Activated effector memory CD4-positive, alpha-beta T cell treated with Interleukin-2 at 50 U/mL for 16 hours (primary cell): ENCODE measurements around the gene NLGN1.
"Not testable (repeated sequence)": the region's sequence is repeated elsewhere in the genome, so short reads cannot be mapped to it uniquely, and the experiment has no call there.

ENCODE experiments used
- DNase-seq: peaks from one replicate; pipeline ENCODE4 v3.0.0-alpha.2; 2020

The NLGN1 gene

DNA sequence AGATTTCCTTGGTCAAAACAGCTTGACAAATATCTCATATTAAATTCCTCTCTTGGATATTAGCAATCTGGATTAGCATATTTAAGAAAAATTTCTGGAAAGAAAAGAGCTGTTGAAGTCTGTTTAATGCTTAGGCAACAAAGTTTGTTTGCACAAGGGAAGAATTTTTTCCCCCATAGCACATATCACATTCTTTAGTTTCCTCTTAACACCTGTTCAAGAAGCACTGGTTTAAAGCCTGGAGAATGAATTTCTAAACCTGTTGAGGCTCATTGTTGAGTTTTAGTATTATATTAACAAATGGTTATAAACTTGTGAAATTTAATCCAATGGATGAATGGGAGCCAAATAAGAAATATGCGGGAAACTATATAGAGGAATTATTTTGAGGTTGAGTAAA, 41.5 kb downstream of the NLGN1 start:
- DNase-seq, result no peak

DNA sequence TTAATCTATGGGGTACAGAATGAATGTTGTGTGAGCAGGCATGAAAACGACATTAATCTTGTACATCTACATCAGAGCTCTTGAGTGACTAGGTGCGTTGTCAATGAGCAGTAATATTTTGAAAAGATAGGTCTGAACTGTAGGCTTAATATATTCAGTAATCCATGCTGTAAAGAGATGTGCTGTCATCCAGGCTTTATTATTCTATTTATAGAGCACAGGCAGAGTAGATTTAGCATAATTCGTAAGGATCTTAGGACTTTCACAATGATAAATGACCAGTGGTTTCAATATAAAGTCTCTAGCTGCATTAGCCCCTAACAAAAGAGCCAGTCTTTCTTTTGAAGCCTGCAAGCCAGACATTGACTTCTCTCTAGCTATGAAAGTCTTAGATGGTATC, 43.0 kb downstream of the NLGN1 start:
- DNase-seq, result no peak

DNA sequence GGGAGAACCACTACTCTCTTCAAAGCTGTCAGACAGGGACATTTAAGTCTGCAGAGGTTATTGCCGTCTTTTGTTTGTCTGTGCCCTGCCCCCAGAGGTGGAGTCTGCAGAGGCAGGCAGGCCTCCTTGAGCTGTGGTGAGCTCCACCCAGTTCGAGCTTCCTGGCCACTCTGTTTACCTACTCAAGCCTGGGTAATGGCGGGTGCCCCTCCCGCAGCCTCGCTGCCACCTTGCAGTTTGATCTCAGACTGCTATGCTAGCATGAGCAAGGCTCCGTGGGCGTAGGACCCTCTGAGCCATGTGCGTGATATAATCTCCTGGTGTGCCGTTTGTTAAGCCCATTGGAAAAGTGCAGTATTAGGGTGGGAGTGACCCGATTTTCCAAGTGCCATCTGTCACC, 54.0 kb downstream of the NLGN1 start:
- DNase-seq, result not testable (repeated sequence)

DNA sequence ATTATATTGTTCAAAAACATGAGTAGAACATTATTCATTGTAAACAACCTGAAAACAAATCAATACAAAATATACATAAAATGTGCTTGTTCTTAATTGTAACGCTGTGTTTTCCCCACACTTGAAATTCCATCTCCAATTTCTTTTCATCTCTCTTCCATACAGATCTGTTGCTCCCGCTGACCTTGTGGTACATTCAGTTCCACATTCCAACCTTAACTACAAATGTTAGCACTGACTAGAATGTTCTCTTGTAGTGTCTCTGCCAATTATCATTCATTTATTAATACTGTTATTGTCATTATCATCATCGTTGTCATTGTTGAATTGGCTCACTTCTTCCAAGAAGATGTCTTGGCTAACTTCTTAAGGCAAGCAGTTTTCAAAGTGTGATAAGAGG, 65.7 kb downstream of the NLGN1 start:
- no peak for DNase-seq

DNA sequence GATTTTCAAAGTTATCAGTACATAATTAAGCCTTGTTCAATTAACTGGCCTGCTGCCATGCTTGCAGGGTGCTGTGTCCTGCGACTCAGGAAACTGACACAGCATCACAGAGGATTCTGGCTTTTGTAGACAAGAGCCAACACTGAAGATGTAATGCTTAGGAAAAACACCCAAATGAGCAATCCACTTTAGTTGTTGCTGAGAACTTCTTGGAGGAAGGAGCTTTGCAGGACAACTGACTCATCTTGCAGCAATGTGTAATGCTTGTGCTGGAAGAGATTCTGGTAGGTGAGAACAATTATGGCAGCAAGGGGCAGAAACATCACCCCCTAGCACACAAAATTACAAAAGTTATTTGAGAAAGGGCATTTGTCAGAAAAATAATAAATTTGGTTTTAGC, 67.6 kb downstream of the NLGN1 start:
- DNase-seq, result no peak

GRCh38 chr3:173465898-173466678, 68.5 kb downstream of the NLGN1 start:
- no peak for DNase-seq

- DNase-seq, result no peak
These were observed 70.0 kb downstream of the NLGN1 start for GRCh38 chr3:173467501-173467900.

GRCh38 chr3:173473237-173473636, 75.7 kb downstream of the NLGN1 start:
- no peak for DNase-seq

DNA sequence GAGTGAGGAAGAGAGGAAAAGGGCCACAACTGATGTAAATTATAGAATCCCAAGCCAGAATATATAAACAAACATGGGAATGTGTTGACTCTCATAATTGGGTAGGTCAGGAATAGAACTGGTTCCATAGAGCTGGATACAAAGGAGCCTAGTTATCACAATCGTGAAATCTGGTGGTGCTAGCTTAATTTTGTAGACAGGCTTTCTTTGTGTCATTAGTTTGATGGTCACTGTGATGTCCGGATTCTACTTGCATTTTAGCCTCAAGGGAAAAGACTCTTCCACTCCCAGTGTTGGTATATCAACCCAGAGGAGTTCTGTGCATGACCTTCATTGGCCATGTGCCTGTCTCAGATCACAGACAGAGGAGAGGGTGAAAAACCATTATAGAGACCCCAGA, 81.8 kb downstream of the NLGN1 start:
- no peak for DNase-seq

DNA sequence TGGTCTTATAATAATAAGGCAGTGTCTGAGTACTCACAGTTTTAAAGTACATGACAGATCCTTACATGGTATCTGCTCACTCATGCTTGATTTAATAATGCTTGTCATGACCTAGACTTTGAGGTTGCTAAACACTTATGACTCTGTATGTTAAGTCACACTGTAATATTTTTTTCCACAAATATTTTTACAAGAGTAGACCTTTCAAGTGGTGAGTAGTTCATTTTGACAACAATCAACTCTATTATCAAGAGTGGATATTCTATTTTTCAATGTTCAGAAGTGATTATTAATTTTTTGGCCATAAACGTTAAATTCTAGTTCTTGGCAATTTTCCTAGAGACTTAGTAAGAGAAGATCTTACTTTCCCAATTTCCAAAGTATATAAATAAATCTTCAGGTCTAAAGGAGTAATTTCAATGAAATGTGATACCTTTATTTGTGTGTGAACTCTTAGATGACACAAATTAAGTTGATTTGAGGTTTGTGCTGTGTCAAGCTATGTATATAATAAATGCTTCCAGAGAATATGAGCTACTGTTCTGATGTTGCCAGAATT, 104.5 kb downstream of the NLGN1 start:
- DNase-seq, result no peak

DNA sequence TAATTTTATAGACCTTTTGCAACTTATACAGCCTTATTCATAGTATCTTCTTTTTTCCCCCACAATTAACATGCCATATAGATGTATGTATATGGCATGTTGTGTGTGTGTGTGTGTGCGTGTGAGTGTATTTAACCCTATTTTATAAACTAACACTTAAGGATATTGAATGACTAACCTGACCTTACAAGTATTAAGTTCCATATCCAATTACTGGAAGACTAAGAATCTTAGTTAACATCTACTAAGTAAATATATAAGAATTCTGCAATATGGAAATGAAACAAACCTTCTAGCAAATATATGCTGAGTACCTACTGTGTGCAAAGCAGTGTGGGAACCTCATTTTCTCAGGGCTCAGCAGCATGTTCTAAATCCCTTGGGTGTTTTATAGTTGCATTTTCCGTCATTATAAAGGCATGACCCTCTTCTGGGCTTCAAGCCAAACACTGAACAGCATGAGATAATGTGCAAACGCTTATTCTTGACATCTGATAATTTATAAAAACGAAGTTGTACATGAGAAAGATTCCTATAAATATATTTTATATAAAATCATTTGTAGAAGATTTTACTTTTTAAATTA, 105.5 kb downstream of the NLGN1 start:
- no peak for DNase-seq

DNA sequence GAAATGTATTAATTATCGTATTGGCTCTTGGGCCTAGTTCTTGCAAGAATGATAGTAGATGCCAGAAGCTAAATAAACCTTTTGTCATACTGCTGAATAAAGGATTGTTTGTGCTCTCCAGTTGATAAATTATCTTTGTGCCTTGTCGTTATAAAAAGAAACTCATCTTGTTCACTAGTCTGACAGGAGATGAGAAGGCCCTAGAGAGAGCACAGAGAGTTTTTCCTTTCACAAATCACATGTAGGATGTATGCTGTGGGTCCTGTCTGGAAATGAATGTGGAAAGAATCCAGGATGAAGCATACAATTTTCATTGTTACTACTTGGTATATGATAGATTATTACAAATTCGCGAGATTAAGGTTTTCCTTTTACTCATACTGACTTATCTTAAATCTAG, 113.0 kb downstream of the NLGN1 start:
- DNase-seq, result no peak

DNA sequence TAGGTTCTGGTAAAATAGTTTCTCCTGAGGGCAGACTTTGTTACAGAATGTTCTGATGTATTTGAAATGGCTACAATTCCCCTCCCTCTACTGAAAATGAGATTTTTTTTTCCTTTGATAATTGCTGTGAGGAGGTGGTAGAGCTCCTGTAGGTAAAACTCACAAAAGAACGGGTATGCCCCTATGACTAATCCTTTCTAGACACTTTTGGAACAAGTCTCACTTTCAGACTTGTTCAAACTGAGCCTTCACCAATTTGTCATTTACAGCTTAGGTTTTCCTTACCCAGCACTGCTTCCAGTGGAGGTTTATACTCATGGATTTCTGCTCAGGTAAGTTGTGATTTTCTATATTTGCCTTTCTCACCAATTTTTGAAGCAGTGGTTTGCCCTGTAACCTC, 115.6 kb downstream of the NLGN1 start:
- DNase-seq, result no peak

GRCh38 chr3:173529062-173529711, 131.6 kb downstream of the NLGN1 start:
- DNase-seq, result no peak

GRCh38 chr3:173531602-173532001, 134.1 kb downstream of the NLGN1 start:
- DNase-seq, result no peak

DNA sequence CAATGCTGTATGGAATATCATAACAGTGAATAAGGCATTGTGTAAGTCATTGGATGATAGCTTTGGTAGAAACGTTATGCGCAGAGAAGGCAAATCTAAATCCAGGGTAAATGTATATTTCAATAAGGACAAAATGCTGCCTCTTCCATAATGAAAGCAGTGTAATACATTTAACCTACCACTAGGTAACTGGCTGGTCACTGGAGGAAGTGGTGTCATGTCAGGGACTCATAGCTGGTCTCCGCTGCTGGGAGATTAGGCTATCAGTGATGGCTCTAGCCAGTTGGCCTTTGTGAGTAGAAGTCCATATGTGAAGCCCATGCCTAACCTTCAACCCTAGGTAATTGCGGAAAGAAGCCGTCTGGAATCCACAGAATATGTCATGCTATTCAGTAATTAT, 140.9 kb downstream of the NLGN1 start:
- no peak for DNase-seq

DNA sequence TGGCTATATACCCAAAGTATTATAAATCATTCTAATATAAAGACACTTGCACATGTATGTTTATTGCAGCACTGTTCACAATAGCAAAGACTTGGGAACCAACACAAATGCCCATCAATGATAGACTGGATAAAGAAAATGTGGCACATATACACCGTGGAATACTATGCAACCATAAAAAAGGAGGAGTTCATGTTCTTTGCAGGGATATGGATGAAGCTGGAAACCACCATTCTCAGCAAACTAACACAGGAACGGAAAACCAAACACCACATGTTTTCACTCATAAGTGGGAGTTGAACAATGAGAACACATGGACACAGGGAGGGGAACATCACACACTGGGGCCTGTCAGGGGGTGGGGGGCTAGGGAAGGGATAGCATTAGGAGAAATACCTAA, 148.0 kb downstream of the NLGN1 start:
- DNase-seq, result not testable (repeated sequence)

- no peak for DNase-seq
These were observed 149.5 kb downstream of the NLGN1 start for GRCh38 chr3:173547070-173547469.

- DNase-seq, result no peak
These were observed 150.7 kb downstream of the NLGN1 start for GRCh38 chr3:173548261-173548660.

DNA sequence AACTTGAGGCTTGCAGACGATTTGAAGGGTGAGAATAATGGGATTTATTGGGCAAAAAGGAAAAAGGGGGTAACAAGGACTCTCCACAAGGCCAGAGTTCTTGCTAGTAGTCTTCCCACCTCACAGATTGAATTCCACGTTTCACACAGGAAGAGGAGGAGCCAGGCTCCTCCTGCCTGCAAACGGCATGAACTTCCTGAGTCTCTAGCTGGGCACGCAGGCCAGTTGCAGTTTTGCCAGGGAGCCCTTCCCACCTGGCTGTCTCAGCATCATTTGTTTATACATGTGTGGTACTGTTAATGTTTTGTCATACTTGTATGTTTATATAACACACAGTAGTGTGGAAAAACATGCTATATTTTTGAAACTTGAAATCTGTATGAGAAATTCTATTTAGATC, 155.0 kb downstream of the NLGN1 start:
- no peak for DNase-seq

GRCh38 chr3:173553635-173554280, 156.2 kb downstream of the NLGN1 start:
- DNase-seq, result no peak

GRCh38 chr3:173556546-173556945, 159.0 kb downstream of the NLGN1 start:
- no peak for DNase-seq

DNA sequence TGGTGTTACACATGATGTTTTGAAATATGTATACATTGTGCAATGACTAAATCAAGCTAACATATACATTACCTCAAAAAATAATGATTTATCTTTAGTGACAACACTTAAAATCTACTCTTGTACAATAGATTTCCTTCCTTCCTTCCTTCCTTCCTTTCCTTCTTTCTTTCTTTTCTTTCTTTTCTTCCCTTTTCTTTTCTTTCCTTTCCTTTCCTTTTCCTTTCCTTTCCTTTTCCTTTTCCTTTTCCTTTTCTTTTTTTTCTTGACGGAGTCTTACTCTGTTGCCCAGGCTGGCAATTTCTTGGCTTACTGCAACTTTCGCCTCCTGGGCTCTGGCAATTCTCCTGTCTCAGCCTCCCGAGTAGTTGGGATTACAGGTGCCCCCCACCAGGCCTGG, 170.5 kb downstream of the NLGN1 start:
- DNase-seq, result no peak

DNA sequence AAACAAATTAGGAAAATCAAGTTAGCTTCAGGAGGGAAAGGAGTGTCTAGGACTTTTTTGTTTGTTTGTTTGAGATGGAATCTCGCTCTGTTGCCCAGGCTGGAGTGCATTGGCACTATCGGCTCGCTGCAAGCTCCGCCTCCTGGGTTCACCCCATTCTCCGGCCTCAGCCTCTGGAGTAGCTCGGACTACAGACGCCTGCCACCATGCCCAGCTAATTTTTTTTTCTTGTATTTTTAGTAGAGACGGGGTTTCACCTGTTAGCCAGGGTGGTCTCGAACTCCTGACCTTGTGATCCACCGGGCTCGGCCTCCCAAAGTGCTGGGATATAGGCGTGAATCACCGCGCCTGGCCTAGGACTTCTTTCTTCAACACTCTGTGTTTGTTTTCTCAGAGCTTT, 171.1 kb downstream of the NLGN1 start:
- no peak for DNase-seq
